K562 (cell line): Measurements from ENCODE around the gene MYLK4. TPM values are rescaled to one million over a fixed set of nuclear protein-coding genes. Genes with fewer than 3 reads are reported as not detected.

Experiments
- ARID3B ChIP-seq: fragments of 250-450 bp; sonication (Bioruptor Pico); IDR thresholded peaks from 2 replicates; pipeline ENCODE4 v1.4.0; 2020; ENCODE audit warnings: borderline replicate concordance
- ATF1 ChIP-seq, 2 experiments: fragments of 450-650 bp in 1 of 2; IDR thresholded peaks; 2 replicates each; pipeline ENCODE4 v1.6.1; 2016; ENCODE audit warnings: missing compliant biosample characterization in 1 of 2, missing genetic modification characterization in 1 of 2
- BCL6 ChIP-seq: fragments of 250-450 bp; sonication (Bioruptor Pico); IDR thresholded peaks from 2 replicates; pipeline ENCODE4 v1.4.0; 2020
- CXXC5 ChIP-seq: fragments of 250-450 bp; sonication (Bioruptor Pico); IDR thresholded peaks from 2 replicates; pipeline ENCODE4 v1.8.0; 2022; ENCODE audit warnings: inconsistent platforms, mild to moderate bottlenecking, moderate library complexity
- DACH1 ChIP-seq: fragments of 450-650 bp; IDR thresholded peaks from 2 replicates; pipeline ENCODE4 v1.6.1; 2018; ENCODE audit not compliant: partially characterized antibody
- GTF2A2 ChIP-seq: IDR thresholded peaks from 2 replicates; pipeline ENCODE4 v1.6.1; 2016; ENCODE audit warnings: mild to moderate bottlenecking, missing genetic modification characterization, missing compliant biosample characterization
- PCBP1 ChIP-seq: fragments of 200-400 bp; formaldehyde crosslinking; IDR thresholded peaks from 2 replicates; pipeline ENCODE4 v1.6.1; 2018; ENCODE audit warnings: mild to moderate bottlenecking, low read depth, low read length; ENCODE audit not compliant: poor library complexity, severe bottlenecking
- POLR2AphosphoS5 ChIP-seq: IDR thresholded peaks from 2 replicates; pipeline ENCODE4 v1.6.1; 2011; ENCODE audit warnings: mild to moderate bottlenecking, low read depth, low read length, moderate library complexity; ENCODE audit not compliant: control insufficient read depth, insufficient read depth
- SRSF3 ChIP-seq: fragments of 200-400 bp; formaldehyde crosslinking; IDR thresholded peaks from 2 replicates; pipeline ENCODE4 v1.6.1; 2016; ENCODE audit warnings: mild to moderate bottlenecking, low read length, moderate library complexity; ENCODE audit not compliant: insufficient read depth
- TAF9B ChIP-seq: fragments of 450-650 bp; IDR thresholded peaks from 2 replicates; pipeline ENCODE4 v1.6.1; 2018; ENCODE audit warnings: mild to moderate bottlenecking; ENCODE audit not compliant: partially characterized antibody
- TAL1 ChIP-seq: fragments of 450-650 bp; IDR thresholded peaks from 2 replicates; pipeline ENCODE4 v1.6.1; 2016; ENCODE audit warnings: mild to moderate bottlenecking
- TEAD2 ChIP-seq: fragments of 450-650 bp; IDR thresholded peaks from 2 replicates; pipeline ENCODE4 v1.6.1; 2016; ENCODE audit warnings: missing genetic modification characterization, control low read depth, missing compliant biosample characterization
- TFAP4 ChIP-seq: sonication (generic); formaldehyde crosslinking; IDR thresholded peaks from 2 replicates; pipeline ENCODE4 v1.8.0; 2022; ENCODE audit warnings: missing genetic modification reagents, mild to moderate bottlenecking, moderate library complexity, borderline replicate concordance
- YY1 ChIP-seq, 3 experiments: IDR thresholded peaks; 2 replicates each; pipeline ENCODE4 v1.6.1; 2011; ENCODE audit warnings: low read length in 2 of 3, mild to moderate bottlenecking in 2 of 3, moderate library complexity in 2 of 3, borderline replicate concordance in 1 of 3, control low read depth in 1 of 3, low read depth in 1 of 3; ENCODE audit not compliant: insufficient read depth in 3 of 3, insufficient replicate concordance in 2 of 3, control insufficient read depth in 1 of 3, insufficient read length in 1 of 3; ENCODE audit errors: extremely low read depth in 1 of 3
- ZNF124 ChIP-seq: sonication (generic); formaldehyde crosslinking; IDR thresholded peaks from 2 replicates; pipeline ENCODE4 v1.8.1; 2022; ENCODE audit warnings: missing genetic modification reagents
- ZNF134 ChIP-seq: fragments of 250-450 bp; sonication (Bioruptor Pico); conservative IDR thresholded peaks from 2 replicates; pipeline ENCODE4 v1.4.0; 2020
- ZNF184 ChIP-seq: sonication (generic); formaldehyde crosslinking; IDR thresholded peaks from 2 replicates; pipeline ENCODE4 v1.5.0; 2020; ENCODE audit warnings: missing genetic modification reagents
- ZNF507 ChIP-seq: conservative IDR thresholded peaks from 2 replicates; pipeline ENCODE4 v1.6.1; 2017; ENCODE audit warnings: missing genetic modification characterization, missing compliant biosample characterization
- ZNF696 ChIP-seq: fragments of 250-450 bp; sonication (Bioruptor Pico); conservative IDR thresholded peaks from 2 replicates; pipeline ENCODE4 v1.4.0; 2020; ENCODE audit warnings: mild to moderate bottlenecking, moderate library complexity
- ZNF778 ChIP-seq: fragments of 450-650 bp; formaldehyde crosslinking; IDR thresholded peaks from 2 replicates; pipeline ENCODE4 v1.4.0; 2020; ENCODE audit warnings: mild to moderate bottlenecking, moderate library complexity
- ZNF830 ChIP-seq: fragments of 250-450 bp; sonication (Bioruptor Pico); IDR thresholded peaks from 2 replicates; pipeline ENCODE4 v1.5.0; 2021; ENCODE audit warnings: mild to moderate bottlenecking
- polyA plus RNA-seq, 8 experiments: library from polyadenylated mRNA; depleted of rRNA in 4 of 8; stranded (reverse) in 5 of 8; unstranded in 3 of 8; fragments of >200 nt; fragmentation: Nextera tagmentation in 2 of 8; fragmentation: Illumina TruSeq in 1 of 8; extraction: Ambion mirVana in 2 of 8; extraction: Trizol in 1 of 8; gene quantifications; 2 replicates each; pipeline versions ENCODE4 v1.2.1 to v1.2.3, GENCODE V29; 2011 to 2014; ENCODE audit warnings: inconsistent platforms in 1 of 8, missing spikeins in 1 of 8
- total RNA-seq, 7 experiments: library from RNA; depleted of rRNA in 6 of 7; stranded (reverse); fragments of >200 nt in 6 of 7; fragmentation: Illumina TruSeq in 2 of 7; extraction: Trizol in 2 of 7; gene quantifications; 2 replicates each; pipeline versions ENCODE4 v1.2.1 to v1.2.3, GENCODE V29; 2011 to 2021; ENCODE audit warnings: low replicate concordance in 1 of 7

MYLK4 gene
- total and polyA plus RNA-seq, 9 of the 15 experiments (the other 6 are each of a cell fraction or from before 2014, with no cell fraction given): 0.01 to 0.15 (median 0.06) TPM

- TF ChIP-seq TFAP4 (CRISPR knock-in tag): peak; percentile 70; the same call in 1 of the 2 replicates
- no peak for TF ChIP-seq SRSF3
- TF ChIP-seq ZNF124 (CRISPR knock-in tag): no peak
- no peak for TF ChIP-seq BCL6 (CRISPR knock-in tag)
- no peak for TF ChIP-seq TAF9B
- no peak for TF ChIP-seq GTF2A2 (tag)
- TF ChIP-seq TAL1: no peak
- TF ChIP-seq ZNF507 (tag): no peak
- TF ChIP-seq TEAD2 (tag): no peak
- TF ChIP-seq ZNF184: no peak
- no peak for TF ChIP-seq ZNF830
- TF ChIP-seq ARID3B (CRISPR knock-in tag): no peak
- no peak for TF ChIP-seq POLR2AphosphoS5
- no peak for TF ChIP-seq YY1 (IDR thresholded peaks at IDR 0.05; ENCODE audit: borderline replicate concordance in 1 of 3, control insufficient read depth in 1 of 3, extremely low read depth in 1 of 3, insufficient read depth in 3 of 3, insufficient read length in 1 of 3, insufficient replicate concordance in 2 of 3, low read depth in 1 of 3, low read length in 2 of 3)
- TF ChIP-seq CXXC5 (CRISPR knock-in tag): no peak
- TF ChIP-seq ZNF778 (CRISPR knock-in tag): no peak
- TF ChIP-seq DACH1: peak; percentile 41
- no peak for TF ChIP-seq ZNF134 (CRISPR knock-in tag)
- no peak for TF ChIP-seq ZNF696 (CRISPR knock-in tag)
- no peak for TF ChIP-seq ATF1 (CRISPR knock-in tag; IDR thresholded peaks at IDR 0.05)
- TF ChIP-seq ATF1 (tag; IDR thresholded peaks at IDR 0.05): no peak
- TF ChIP-seq PCBP1: no peak
Observed at GRCh38 chr6:2798586-2799134, 47.9 kb upstream of the MYLK4 start (continued).
